ENCODE data around the gene ELOVL3.

Gene ELOVL3

DNA sequence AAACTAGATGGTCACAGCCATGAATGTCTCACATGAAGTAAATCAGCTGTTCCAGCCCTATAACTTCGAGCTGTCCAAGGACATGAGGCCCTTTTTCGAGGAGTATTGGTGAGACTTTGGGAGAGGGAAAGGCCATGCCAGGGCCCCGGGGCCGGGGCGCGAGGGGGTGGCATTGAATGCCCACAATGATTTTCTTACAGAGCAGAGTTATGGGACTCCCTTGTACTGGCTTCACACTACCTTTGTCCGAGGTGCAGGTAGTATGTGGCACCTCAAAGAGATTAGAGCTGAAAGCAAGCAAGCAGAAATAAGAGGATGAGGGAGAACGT lies 407 bp downstream of the ELOVL3 start:
- no peak for DNase-seq (ENCODE audit: low spot score)

DNA sequence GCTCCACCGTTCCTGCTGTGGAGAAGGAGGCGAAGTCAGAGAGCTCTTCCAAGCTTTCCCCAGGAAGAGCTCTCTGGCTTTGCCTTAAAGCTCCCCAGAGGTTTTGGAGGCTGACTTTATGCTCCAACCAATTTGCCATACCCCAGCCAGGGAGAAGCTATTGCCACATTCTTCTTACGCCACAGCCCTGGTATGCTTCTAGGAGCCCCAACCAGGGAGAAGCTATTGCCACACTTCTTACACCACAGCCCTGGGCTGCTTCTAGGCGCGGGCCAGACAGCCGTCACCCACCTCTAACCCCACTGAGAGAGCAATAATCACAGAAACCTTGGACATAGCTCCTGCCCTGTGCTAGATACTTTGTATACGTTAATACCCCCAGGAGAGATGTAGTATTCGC lies 951 bp downstream of the ELOVL3 start:
- no peak for DNase-seq (ENCODE audit: low spot score)

DNA sequence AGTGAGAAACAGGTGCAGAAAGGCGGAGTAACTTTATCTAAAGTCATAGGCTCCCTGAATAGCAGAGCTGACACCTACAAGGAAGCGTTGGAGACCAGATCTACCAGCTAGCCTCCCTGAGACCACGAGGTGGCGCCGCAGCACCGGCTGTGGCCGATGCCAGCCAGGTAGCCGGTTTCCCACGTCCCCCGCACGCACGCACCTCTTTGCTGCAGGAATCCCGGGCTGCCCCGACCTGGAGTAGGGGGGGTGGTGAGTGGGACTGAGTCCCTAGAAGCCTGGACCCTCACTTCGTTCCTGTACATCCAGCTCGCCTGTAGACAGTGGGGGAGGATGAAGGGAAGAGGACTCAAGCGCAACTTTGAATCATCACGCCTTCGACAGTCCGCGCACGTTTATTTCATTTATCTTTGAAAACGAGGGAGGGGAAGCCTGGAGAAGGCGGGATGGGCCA lies 3.7 kb downstream of the ELOVL3 start:
- DNase-seq (ENCODE audit: low spot score) = peak; percentile 74

DNA sequence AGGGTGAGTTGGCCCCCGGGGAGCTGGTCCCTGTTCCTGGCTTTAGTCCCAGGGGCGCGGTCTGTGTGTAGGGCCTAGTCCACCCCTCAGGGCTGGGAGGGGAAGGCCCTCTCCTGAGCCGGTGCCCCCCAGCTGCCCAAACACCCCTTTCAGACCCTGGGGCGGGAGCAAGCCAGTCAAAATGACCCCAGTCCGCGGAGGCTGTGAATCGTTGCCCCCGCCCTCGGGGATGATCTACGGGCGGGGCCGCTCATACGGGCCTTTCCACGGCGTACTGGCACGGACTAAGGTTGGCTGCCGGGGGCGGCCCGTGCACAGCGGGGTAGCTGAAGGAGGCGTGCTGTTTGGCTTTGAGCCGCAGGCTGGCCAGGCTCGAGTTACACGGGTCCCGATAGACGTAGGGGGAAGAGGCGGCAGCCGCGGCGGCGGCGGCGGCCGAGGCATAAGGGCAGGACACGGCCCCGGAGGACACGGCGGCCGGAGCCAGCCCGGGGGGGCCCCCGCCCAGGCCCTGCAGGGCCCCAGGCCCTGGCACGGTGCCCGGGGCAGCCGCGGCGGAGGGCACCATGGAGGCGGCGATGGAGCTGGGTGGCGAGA lies 4.3 kb downstream of the ELOVL3 start:
- no peak for DNase-seq (ENCODE audit: low spot score)

DNA sequence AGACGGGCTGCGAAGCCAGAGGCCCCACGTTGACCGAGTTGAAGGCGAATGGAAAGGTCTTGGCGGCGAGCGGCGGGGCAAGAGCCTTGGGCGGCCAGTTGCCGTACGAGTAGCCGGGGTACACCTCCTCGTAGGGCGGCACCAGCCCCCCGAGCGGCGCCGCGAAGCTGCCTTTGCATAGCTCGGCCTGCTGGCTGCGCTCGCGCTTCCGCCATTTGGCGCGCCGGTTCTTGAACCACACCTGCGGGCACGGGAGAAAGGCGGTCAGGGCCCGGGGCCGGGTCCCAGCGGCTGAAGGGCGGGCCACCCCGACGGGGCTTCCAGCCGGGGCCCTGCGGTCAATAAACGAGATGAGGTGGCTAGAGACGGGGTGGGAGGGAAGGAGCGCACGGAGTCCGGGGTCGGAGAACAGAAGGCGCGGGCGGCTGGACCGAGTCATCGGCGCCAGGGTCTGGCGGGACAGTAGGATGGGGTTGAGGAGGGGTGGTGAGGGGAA lies 4.8 kb downstream of the ELOVL3 start:
- DNase-seq (ENCODE audit: low spot score) = no peak

DNA sequence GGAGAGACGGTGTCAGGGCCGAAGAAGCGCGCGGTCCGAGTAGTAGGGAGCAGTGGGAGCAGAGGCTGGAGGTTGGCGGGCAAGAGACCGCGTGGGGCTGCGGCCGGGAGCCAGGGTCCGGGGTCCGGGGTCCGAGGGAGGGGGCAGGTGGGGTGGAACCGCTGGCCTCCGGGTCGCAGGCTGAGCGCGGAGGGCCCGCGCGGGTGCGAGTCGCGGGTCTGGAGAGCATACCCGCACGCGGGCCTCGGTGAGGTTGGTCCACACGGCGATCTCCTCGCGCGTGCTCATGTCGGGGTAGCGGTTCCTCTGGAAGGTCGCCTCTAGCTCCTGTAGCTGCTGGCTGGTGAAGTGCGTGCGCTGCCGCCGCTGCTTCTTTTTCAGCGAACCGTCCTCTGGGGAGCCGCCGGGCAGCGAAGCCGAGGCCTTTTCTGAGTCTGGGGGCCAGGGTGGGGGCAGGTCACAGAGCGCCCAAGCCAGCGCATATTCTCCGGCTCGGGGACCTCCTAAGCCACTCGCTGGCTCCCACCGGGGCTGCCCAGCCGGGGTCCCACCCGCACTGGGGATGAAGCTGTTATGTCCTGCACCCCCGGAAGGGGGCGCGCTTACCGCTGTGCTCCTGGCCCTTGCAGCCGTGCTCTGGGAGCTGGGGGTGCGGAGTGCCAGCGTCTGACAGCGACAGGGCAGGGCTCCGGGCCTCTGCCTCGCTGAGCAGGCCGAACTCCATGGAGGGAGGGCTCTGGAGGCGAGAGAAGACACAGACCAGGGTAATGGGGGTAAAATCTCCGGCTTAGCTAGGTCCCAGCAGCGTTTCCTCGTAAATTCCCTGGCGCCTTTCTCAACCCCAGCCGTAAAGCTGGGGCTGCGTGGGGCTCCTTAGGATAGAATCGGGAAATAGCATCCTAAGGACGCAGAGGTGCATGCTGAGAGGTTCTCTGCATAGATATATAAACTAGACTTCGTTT lies 5.5 kb downstream of the ELOVL3 start:
- DNase-seq (ENCODE audit: low spot score) = peak; percentile 61

DNA sequence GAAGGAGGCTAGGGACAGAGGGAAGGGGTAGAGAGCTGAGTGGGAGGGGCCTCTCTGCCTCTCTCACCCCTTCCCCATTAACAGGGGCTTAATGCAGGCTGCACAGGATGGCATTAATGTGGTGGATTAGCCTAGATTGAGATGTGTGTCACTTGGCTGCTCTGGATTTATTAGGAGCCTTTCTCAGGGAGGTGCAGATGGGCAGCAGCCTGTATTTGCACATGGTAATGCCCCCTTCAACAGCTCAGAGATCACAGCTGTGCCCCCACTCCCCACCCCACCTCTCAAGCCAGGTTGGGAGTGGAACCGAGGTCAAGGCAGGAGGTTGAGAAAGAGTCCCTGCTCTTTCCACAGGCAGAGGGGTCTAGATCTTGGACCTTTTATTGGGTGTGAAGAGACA lies 7.9 kb downstream of the ELOVL3 start:
- DNase-seq (ENCODE audit: low spot score) = no peak

DNA sequence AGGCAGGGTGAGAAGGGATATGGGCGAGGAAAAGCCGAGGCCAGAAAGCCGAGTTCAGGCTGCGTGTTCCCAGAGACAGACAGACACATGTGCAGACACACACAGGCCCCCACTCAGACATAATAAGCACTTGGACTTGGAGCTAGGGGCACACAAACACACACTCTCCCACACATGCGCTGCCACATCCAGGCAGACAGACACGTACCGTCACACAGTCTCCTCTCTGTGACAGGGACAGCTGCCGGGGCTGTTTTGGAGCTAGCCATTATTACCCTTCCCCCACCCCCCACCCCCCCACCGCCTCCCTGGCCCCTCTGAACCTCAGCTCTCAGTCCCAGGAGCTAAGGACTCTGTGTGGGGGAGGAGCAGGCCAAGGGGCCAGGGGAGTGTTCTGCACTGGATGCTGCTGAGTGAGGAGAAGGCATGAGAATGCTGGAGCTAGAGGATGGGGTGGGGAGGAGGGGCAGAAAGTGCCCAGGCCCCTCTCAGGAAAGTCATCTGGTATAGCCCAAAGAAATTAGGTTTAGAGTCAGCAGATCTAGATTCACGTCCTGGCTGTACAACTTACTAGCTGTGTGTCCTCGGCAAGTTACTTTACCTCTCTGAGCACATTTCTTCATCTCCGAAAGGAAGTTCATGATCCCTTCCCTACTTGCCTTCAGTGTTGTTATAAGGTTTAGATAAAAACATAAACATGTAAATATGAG lies 8.9 kb downstream of the ELOVL3 start:
- no peak for DNase-seq (ENCODE audit: low spot score)

DNA sequence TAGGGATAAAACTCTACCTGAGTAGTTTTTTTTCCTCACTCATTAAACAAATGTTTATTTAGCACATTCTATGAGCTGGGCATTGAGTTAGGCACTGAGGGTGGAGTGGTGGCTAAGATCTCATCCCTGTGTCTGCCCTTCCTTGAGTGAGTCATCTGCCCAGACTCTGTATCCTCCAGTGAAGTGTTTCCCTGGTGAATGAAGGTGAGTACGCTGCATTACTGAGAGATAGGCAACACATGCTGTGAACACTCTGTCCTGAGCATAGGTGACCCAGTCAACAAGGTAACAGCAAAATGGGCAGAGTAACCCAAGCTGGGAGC lies 9.5 kb downstream of the ELOVL3 start:
- DNase-seq (ENCODE audit: low spot score) = no peak

DNA sequence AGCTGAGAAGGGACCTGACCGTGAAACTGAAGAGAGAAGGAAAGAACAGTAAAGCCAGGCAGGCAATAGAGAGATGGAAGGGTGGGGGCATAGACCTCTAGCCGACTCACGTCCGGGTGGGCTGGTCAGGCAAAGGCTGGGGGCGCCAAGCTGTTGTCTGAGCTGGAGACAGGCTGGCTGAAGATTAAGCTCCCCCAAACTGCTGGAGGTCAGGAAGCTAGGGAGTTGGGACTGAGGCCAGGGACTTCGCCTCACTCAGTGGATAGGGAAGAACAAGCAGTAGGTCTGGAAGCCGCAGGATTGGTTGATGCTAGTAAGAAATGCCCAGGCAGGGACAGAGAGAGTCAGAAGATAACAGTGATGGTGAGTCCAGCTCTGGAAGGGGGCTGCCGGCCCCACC lies 9.9 kb downstream of the ELOVL3 start:
- DNase-seq (ENCODE audit: low spot score) = no peak

DNA sequence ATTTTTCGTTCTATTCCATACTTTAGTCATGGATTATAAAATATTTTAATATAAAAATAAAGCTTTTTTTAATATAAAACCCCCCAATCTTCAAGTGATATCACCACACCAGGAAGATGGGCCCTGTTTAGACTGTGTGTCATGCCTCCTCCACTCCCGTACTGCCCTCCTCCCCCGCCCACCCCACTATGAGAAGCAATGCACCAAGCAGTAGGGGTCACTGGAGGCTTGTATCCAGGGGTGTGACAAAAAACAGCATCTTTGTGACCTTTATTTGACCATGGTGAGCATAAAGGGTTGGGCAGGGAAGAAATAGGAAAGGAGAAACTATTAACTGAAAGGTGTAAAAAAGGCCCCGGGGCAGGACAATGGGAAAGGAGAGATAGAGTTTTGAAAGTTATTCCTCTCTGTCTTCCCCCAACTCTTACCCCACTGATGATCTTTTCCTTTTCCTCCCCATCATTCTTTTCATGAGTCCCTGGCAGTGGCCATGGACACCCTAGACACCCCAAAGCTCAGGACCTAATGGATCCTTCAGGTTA lies 11.7 kb downstream of the ELOVL3 start:
- DNase-seq (ENCODE audit: low spot score) = no peak

DNA sequence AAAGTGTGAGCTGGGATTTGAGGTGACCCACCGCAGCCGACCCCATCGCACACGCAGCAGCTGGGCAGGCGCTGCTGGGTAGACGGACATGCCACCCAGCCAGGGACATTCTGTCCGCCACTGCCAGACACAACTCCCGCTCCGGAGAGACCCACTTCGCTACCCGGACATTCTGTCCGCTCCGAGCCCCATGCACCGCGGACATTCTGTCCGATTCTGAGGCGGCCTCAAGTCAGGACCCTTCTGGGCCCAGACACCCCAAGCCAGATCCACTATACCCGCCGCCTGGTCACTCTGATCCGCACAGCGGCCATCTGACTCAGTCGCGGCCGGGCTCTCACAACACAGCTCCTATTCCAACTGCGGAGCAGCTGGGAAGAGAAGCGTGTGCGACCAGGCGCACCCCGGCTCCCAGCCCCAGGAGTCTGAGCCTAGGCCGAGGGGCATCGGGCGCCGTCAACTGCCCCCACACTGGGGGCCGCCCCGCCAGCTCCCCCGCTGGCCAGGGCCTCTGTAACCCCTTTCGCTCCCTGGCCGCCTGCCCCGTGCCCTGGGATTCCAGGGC lies 14.4 kb downstream of the ELOVL3 start:
- DNase-seq (ENCODE audit: low spot score) = no peak

DNA sequence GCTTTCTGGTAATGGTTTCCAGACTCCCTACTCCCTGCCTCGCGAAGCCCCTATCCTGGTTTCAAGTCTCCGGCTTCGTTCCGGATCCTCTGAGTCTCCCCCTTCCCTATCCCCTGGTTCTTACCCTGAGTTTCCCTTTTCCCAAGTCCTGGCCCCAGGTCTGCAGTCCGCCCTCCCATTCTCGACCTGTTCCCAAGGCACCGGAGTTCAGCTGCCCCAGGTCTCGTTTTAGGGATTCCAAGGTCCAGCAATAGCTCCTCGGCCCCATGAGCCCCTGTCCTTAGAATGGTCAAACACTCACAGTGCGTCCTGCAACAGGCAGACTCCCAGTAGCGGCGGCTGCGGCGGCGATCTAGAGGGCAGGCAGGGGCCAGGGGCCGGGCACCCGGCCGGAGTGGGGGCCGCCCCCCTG lies 14.9 kb downstream of the ELOVL3 start:
- DNase-seq (ENCODE audit: low spot score) = no peak

DNA sequence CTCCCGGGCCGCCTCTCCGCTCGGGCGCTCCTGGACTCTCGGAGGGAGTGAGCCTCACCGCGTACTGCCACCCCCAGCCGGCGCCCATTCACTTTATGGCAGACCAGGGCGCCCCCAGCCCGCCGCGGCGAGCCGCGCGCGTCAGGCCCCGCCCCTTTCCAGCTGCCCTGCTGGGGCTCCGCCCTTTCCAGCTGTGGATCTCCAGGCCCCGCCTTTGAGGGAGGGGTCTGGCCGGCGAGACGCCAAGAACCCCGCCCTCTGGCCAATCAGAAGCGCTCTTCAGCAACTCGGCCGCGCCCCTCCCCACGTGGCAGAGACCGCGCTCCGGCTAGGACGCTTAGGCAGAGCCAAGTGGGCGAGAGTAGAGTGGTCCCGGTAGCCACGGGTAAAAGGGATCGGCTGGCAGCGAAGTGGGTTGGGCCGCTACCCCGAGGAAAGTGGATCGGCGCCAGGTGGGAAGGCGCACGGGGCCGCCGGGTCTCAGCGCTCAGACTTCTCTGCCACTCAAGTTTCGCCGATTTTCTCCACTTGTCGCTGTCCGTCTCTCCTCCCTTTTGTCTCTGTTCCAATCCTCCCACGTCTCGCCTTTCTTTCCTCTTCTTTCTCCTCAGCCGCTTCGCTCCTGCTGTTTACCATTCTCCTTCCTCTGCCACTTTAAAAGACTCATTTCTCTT lies 15.5 kb downstream of the ELOVL3 start, which contains the start of gene PITX3:
Gene PITX3 (minus strand): TSS at position 69 of the 674 bp plus-strand sequence. CDS start 9,432 bp downstream, outside the sequence.
- DNase-seq (ENCODE audit: low spot score) = peak; percentile 90

DNA sequence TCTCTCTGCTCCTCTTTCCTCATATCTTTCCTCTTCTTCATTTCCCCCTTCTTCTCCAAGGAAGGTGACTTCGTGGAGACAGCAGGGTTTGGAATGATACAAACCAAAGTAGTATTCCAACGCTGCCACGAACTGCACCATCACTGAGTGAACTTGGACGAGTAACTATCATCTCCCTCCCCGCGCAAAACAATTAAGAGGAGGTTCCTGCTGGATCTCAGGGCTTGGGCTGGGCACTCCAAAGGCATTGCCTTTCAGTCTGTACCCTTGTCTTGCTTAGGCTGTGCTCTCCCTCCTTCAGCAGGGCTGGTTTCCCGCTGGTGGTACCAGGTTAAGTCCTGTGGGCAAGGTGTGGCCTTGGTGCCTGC lies 16.0 kb downstream of the ELOVL3 start:
- DNase-seq (ENCODE audit: low spot score) = no peak

DNA sequence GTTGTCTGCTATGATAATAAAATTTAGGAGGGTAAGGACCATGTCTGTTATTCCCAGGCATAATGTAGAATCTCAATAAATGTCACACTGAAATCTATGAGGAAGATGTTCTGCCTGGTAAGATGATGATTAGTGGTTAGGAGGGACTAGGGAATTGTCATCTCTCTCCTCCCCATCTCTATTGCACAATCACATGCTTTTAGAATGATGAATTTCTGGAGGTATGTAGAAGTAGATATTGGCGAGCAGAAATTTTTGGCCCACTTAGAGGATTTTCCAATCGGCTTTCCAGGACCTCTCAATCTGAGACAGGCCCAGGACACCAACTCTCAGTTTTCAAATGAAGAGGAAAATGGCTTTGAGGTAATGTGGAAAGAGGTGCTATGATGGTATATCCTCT lies 17.2 kb downstream of the ELOVL3 start:
- no peak for DNase-seq (ENCODE audit: low spot score)

DNA sequence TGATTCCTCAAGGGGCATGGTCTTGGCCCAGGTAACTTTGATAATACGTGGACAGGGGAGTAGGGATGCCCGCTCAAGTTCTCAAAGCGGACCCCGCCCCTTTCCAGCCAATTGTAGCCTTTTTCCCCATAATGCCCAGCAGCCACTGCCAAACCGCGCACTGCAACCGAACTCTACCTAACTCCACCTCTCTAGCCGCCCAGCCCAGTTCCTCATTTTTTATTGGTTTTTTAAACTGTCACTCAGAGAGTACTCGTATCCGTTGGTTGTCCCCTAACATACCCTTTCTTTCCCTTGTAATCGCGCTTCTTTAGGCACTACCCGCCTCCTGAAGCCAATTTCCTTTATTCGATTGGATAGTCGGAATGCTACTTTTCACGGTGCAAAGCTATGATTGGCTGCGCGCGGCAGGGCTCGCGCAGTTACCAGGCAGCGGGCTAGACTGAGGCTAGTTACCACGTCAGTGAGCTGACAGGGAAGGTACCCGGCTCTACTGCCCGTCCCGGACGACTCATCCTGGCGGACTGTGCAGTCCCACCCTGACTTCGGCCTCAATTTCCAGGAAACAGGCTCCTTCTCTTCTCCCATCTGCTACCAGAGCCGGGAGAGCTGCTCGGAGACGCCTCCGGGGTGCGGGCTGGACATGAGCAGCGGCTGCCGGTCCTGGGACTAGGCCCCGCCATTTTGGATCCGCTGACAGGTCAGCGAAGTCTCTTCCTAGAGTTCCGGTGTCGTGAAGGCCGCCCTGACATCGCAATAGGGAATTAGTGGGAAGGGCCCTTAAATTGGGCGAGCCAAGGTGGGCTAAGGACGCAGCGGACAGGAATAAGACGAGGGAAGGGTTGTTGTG lies 19.2 kb downstream of the ELOVL3 start, which contains the start of gene GBF1:
Gene GBF1 (plus strand): TSS at position 451 of the 850 bp plus-strand sequence. CDS start 13,407 bp downstream, outside the sequence.
- DNase-seq (ENCODE audit: low spot score) = peak; percentile 100

DNA sequence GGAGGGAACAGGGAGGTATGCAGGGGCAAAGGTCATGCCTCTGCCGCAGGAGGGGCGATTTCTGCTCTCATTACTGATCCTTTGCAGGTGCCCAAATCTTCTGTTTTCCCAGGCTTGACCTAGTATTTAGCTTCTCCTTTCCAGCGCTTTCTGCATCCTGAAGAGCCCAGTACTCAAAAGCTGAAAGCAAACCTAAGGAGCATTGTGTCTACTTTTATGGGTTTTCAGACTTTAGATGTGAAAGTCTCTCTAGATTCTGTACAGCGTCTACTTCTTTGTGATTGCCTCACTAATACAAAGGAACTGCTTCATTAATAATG lies 19.8 kb downstream of the ELOVL3 start:
- no peak for DNase-seq (ENCODE audit: low spot score)

DNA sequence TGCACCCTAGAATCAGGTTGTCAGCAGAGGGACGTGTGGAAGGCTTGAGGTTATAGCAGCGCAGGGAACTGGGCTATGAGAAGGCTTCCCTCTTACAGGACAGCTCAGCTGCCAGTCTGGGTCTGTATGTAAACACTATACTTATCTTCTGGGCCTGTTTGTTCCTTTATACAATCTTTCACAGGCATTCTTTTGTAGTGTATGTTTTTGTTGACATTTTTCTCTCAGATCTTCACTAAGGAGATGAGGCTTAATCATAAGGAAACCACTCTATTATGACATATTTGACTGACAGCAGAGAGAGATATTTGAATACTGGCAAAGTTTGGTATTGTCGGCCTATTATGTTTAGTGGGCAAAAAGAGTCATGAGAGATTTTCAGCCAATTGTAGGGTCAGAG lies 20.2 kb downstream of the ELOVL3 start:
- DNase-seq (ENCODE audit: low spot score) = no peak

DNA sequence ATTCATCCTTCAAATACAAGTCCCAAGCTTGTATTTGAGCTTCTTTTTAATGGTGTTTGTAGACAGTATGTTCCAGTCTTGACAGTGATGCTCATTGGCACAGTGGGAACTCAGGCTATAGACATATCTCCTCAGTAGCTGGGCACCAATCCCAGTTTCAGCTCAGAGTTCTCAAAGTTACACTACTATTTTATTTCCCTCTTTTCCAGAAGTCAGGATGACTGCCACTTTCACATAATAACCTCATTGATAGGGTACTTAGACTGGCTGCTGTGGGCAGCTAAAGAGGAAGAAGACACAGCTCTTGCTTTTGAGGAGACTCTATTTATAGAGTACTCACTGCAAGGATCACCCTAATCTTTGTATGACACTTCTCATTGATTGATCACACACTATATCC lies 21.6 kb downstream of the ELOVL3 start:
- DNase-seq (ENCODE audit: low spot score) = no peak
